Aorta (tissue), 5 donors: ENCODE data around the gene ACSF2. TPM values are rescaled to one million over a fixed set of nuclear protein-coding genes. Genes with fewer than 3 reads are reported as not detected.

Experiments
- ATAC-seq: fragments of 200-7000 bp; cut with Tn5 transposase; one replicate; pipeline ENCODE4 v1.9.1; 2022; ENCODE audit warnings: moderate library complexity; ENCODE audit not compliant: low FRiP score
- DNase-seq, 2 donors: peaks; one replicate each; pipeline ENCODE4 v3.0.0-alpha.2; 2020
- H3K27ac ChIP-seq, 2 donors: one replicate each; pipeline ENCODE4 v1.5.1; 2013; ENCODE audit warnings: low read length in 2 of 2, mild to moderate bottlenecking in 2 of 2, moderate library complexity in 2 of 2, control low read depth in 1 of 2, inconsistent platforms in 1 of 2, low read depth in 1 of 2
- H3K27me3 ChIP-seq, 2 donors: one replicate each; pipeline ENCODE4 v1.6.1; 2013; ENCODE audit warnings: control low read depth in 1 of 2, low read length in 1 of 2, mild to moderate bottlenecking in 1 of 2, moderate library complexity in 1 of 2; ENCODE audit not compliant: insufficient read depth in 2 of 2, control insufficient read depth in 1 of 2
- H3K36me3 ChIP-seq, 2 donors: one replicate each; pipeline ENCODE4 v1.6.1; 2013; ENCODE audit warnings: control low read depth in 1 of 2, low read length in 1 of 2, mild to moderate bottlenecking in 1 of 2; ENCODE audit not compliant: insufficient read depth in 2 of 2, control insufficient read depth in 1 of 2
- H3K4me1 ChIP-seq, 2 donors: one replicate each; pipeline ENCODE4 v1.6.1; 2013; ENCODE audit warnings: low read length in 2 of 2, control low read depth in 1 of 2, mild to moderate bottlenecking in 1 of 2, moderate library complexity in 1 of 2; ENCODE audit not compliant: insufficient read depth in 2 of 2, control insufficient read depth in 1 of 2
- H3K4me3 ChIP-seq, 2 donors: one replicate each; pipeline ENCODE4 v1.5.1; 2013; ENCODE audit warnings: low read length in 2 of 2, control low read depth in 1 of 2, mild to moderate bottlenecking in 1 of 2
- H3K9me3 ChIP-seq: one replicate; pipeline ENCODE4 v1.6.1; 2013; ENCODE audit warnings: mild to moderate bottlenecking, low read length; ENCODE audit not compliant: control insufficient read depth
- WGBS, 2 donors: extraction: QIAGEN DNeasy Blood & Tissue Kit; methylation state at CpG; one replicate each; pipeline ENCODE4 v1.1.7; 2013; 5-methylcytosine and 5-hydroxymethylcytosine counted together
- intact Hi-C, 2 donors: fragments of 100-400 bp; cut with DNase I; formaldehyde crosslinking; loops; one replicate each; pipeline versions ENCODE4 v1.14.2 to v1.15.0; 2022
- polyA plus RNA-seq, 2 donors: library from polyadenylated mRNA; stranded (reverse); fragments of 200-250 nt; gene quantifications; one replicate each; pipeline ENCODE4 v1.2.3, GENCODE V29; 2013
- total RNA-seq, 2 donors: library from RNA; stranded (reverse); fragmentation: NEBNext Ultra II Directional; extraction: Animal tissue kit (Norgen Biotek cat#: 25700); gene quantifications; one replicate each; pipeline ENCODE4 v1.2.1, GENCODE V29; 2021
- donor health status: healthy with polysubstance abuse.
- donor health status: Bipolar disorder and iron deficiency.
- donor health status: DM: no; HTN: no; CAD: no.
- donor health status: DM: no; HTN: no; CAD: no.
- donor health status: DM: yes; HTN: yes; CAD: no.

The ACSF2 gene
- total and polyA plus RNA-seq, 4 donors, result 17.8 to 35.8 (median 32.1) TPM

- WGBS, 2 donors, result 40 to 46% methylated on average over 3 of the region's 3 CpGs
- no peak overlapping the region for H3K4me3 ChIP-seq
- H3K36me3 ChIP-seq, result no peaks in the 10 kb centered on the region
- no peak for DNase-seq
- no peak overlapping the region for H3K27ac ChIP-seq
- H3K27me3 ChIP-seq, result no peaks in the 10 kb centered on the region
- intact Hi-C loops, result no loop called here
- H3K9me3 ChIP-seq, result no peaks in the 10 kb centered on the region
- H3K4me1 ChIP-seq, result no peaks in the 10 kb centered on the region
- no peak for ATAC-seq
Observed at GRCh38 chr17:50443505-50443974, 17.5 kb downstream of the ACSF2 start.

- intact Hi-C loops, result no loop called here
Observed at GRCh38 chr17:50444841-50445715, 19.1 kb downstream of the ACSF2 start.

GRCh38 chr17:50445730-50446325, 19.8 kb downstream of the ACSF2 start:
- Histone ChIP-seq H3K27ac (no peak overlapping the region), H3K4me3 (no peak overlapping the region), H3K4me1 (no peaks in the 10 kb centered on the region), H3K9me3 (no peaks in the 10 kb centered on the region), H3K27me3 (no peaks in the 10 kb centered on the region), H3K36me3 (no peaks in the 10 kb centered on the region)
- ATAC-seq (no peak), DNase-seq (no peak)
- intact Hi-C loops, result no loop called here
- 15 to 24% methylated on average over 1 of the region's 1 CpG for WGBS, 2 donors

More at GRCh38 chr17:50444841-50445715, 19.1 kb downstream of the ACSF2 start:
- ATAC-seq (no peak), DNase-seq (no peak)
- WGBS, 2 donors, result 94 to 95% methylated on average over 6 of the region's 6 CpGs
- Histone ChIP-seq H3K9me3 (no peaks in the 10 kb centered on the region), H3K27me3 (no peaks in the 10 kb centered on the region), H3K4me3 (no peak overlapping the region), H3K4me1 (no peaks in the 10 kb centered on the region), H3K36me3 (no peaks in the 10 kb centered on the region), H3K27ac (no peak overlapping the region)

- Histone ChIP-seq H3K27ac (no peak overlapping the region), H3K27me3 (no peaks in the 10 kb centered on the region), H3K9me3 (no peaks in the 10 kb centered on the region), H3K4me1 (no peaks in the 10 kb centered on the region), H3K4me3 (no peak overlapping the region), H3K36me3 (no peaks in the 10 kb centered on the region)
- ATAC-seq, result no peak
- no peak for DNase-seq
- 86 to 92% methylated on average over 7 of the region's 7 CpGs for WGBS, 2 donors
- intact Hi-C loops, result no loop called here
Observed at GRCh38 chr17:50447870-50448595, 22.0 kb downstream of the ACSF2 start.

GRCh38 chr17:50448643-50449042, 22.6 kb downstream of the ACSF2 start:
- H3K27ac ChIP-seq, result no peak overlapping the region
- no peak for ATAC-seq
- H3K4me1 ChIP-seq, result no peaks in the 10 kb centered on the region
- H3K9me3 ChIP-seq, result no peaks in the 10 kb centered on the region
- 87 to 91% methylated on average over 2 of the region's 2 CpGs for WGBS, 2 donors
- intact Hi-C loops, result no loop called here
- H3K27me3 ChIP-seq, result no peaks in the 10 kb centered on the region
- no peak overlapping the region for H3K4me3 ChIP-seq
- H3K36me3 ChIP-seq, result no peaks in the 10 kb centered on the region
- no peak for DNase-seq

- Histone ChIP-seq H3K4me3 (no peak overlapping the region), H3K27ac (no peak overlapping the region), H3K4me1 (no peaks in the 10 kb centered on the region), H3K27me3 (no peaks in the 10 kb centered on the region), H3K9me3 (no peaks in the 10 kb centered on the region), H3K36me3 (no peaks in the 10 kb centered on the region)
- 81 to 83% methylated on average over 7 of the region's 7 CpGs for WGBS, 2 donors
- no peak for ATAC-seq
- intact Hi-C loops, result no loop called here
- DNase-seq, result no peak
Observed at GRCh38 chr17:50451943-50452629, 26.1 kb downstream of the ACSF2 start.

- 86 to 87% methylated on average over 10 of the region's 10 CpGs for WGBS, 2 donors
- Histone ChIP-seq H3K4me1 (no peaks in the 10 kb centered on the region), H3K4me3 (no peak overlapping the region), H3K27me3 (no peaks in the 10 kb centered on the region), H3K9me3 (no peaks in the 10 kb centered on the region), H3K36me3 (no peaks in the 10 kb centered on the region), H3K27ac (no peak overlapping the region)
- intact Hi-C loops, result no loop called here
- no peak for ATAC-seq
- DNase-seq, result no peak
Observed at GRCh38 chr17:50452630-50453300, 26.7 kb downstream of the ACSF2 start.

- intact Hi-C loops, result no loop called here
- no peaks in the 10 kb centered on the region for H3K9me3 ChIP-seq
- DNase-seq (no peak), ATAC-seq (no peak)
- H3K4me1 ChIP-seq, result no peaks in the 10 kb centered on the region
- H3K27me3 ChIP-seq, result no peaks in the 10 kb centered on the region
- no peak overlapping the region for H3K27ac ChIP-seq
- no peak overlapping the region for H3K4me3 ChIP-seq
- WGBS, 2 donors, result 83 to 92% methylated on average over 3 of the region's 3 CpGs
- no peaks in the 10 kb centered on the region for H3K36me3 ChIP-seq
Observed at GRCh38 chr17:50453901-50454300, 27.9 kb downstream of the ACSF2 start.
